HL-60 (cell line): ENCODE measurements around the gene DMXL1.

Experiments used
- DNase-seq, 2 experiments: peaks; one replicate each; pipeline ENCODE4 v3.0.0-alpha.2; 2010 to 2020; ENCODE audit warnings: low read depth in 1 of 2, low spot score in 1 of 2
- H3K27ac ChIP-seq: fragments of 250-450 bp; sonication (Bioruptor Pico); replicated peaks from 2 replicates; pipeline ENCODE4 v1.5.1; 2020; ENCODE audit warnings: mild to moderate bottlenecking, moderate library complexity
- H3K27me3 ChIP-seq: fragments of 250-450 bp; sonication (Bioruptor Pico); 2 replicates; pipeline ENCODE4 v1.5.1; 2021; ENCODE audit warnings: mild to moderate bottlenecking, moderate library complexity; ENCODE audit not compliant: insufficient read depth, poor library complexity, severe bottlenecking
- H3K4me3 ChIP-seq: replicated peaks from 2 replicates; pipeline ENCODE4 v1.5.1; 2011; ENCODE audit warnings: mild to moderate bottlenecking, control low read depth, low read length; ENCODE audit not compliant: insufficient read depth
- GABPA ChIP-seq: IDR thresholded peaks from 2 replicates; pipeline ENCODE4 v1.6.1; 2012; ENCODE audit warnings: low read depth
- POLR2AphosphoS5 ChIP-seq: IDR thresholded peaks from 2 replicates; pipeline ENCODE4 v1.6.1; 2012; ENCODE audit warnings: low read depth
- SPI1 ChIP-seq: IDR thresholded peaks from 2 replicates; pipeline ENCODE4 v1.6.1; 2012; ENCODE audit warnings: low read depth, mild to moderate bottlenecking, borderline replicate concordance
- TF ChIP-seq, protein P1 (sequence below): IDR thresholded peaks from 2 replicates; pipeline ENCODE4 v1.6.1; 2012; ENCODE audit warnings: low read depth; ENCODE audit not compliant: insufficient replicate concordance
- TF ChIP-seq, protein P2 (sequence below): IDR thresholded peaks from one replicate; pipeline ENCODE4 v1.5.1; 2011; ENCODE audit warnings: low read length, control low read depth, inconsistent platforms; ENCODE audit not compliant: insufficient read depth

Gene DMXL1

DNA sequence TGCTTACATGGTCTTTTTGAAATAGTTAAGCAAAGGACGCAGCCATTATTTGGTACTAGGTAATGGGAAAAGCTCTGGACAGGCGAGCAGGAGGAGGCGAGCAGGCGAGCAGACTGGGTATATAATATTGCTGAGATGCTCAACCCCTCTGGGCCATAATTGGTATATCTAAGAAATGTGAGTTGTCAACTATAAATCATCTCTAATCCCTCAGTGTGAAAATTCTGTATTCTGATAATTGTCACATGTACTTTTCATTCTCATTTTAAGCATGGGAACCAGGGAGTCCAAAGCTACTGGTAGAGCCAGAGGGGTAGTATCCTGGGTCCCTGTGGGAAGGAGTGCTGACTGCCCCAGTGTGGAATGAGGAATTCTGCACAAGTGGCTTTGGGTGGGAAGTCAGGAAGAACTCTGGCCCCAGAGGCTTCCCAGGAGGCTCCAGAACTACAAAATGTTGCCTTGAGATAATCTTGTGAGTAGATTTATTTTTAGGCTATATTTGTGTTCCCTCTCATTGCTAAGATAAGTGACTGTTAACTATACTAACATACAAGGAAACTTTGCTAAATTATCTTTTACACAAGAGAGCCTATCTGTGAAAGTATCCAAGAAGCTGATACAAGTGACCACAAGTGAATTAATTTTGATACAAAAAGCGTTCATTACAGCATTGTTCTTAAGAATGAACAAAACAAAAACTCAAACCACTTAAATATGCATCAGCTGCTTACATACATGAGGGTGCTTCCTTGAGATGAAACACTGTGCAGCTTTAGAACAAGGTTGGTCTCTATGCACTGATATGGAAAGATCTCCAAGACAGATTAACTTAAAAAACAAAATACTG lies 214.4 kb downstream of the DMXL1 start:
- TF ChIP-seq, protein P1, sequence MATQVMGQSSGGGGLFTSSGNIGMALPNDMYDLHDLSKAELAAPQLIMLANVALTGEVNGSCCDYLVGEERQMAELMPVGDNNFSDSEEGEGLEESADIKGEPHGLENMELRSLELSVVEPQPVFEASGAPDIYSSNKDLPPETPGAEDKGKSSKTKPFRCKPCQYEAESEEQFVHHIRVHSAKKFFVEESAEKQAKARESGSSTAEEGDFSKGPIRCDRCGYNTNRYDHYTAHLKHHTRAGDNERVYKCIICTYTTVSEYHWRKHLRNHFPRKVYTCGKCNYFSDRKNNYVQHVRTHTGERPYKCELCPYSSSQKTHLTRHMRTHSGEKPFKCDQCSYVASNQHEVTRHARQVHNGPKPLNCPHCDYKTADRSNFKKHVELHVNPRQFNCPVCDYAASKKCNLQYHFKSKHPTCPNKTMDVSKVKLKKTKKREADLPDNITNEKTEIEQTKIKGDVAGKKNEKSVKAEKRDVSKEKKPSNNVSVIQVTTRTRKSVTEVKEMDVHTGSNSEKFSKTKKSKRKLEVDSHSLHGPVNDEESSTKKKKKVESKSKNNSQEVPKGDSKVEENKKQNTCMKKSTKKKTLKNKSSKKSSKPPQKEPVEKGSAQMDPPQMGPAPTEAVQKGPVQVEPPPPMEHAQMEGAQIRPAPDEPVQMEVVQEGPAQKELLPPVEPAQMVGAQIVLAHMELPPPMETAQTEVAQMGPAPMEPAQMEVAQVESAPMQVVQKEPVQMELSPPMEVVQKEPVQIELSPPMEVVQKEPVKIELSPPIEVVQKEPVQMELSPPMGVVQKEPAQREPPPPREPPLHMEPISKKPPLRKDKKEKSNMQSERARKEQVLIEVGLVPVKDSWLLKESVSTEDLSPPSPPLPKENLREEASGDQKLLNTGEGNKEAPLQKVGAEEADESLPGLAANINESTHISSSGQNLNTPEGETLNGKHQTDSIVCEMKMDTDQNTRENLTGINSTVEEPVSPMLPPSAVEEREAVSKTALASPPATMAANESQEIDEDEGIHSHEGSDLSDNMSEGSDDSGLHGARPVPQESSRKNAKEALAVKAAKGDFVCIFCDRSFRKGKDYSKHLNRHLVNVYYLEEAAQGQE = no peak
- TF ChIP-seq SPI1 (no peak), GABPA (no peak), POLR2AphosphoS5 (no peak)
- TF ChIP-seq, protein P2, sequence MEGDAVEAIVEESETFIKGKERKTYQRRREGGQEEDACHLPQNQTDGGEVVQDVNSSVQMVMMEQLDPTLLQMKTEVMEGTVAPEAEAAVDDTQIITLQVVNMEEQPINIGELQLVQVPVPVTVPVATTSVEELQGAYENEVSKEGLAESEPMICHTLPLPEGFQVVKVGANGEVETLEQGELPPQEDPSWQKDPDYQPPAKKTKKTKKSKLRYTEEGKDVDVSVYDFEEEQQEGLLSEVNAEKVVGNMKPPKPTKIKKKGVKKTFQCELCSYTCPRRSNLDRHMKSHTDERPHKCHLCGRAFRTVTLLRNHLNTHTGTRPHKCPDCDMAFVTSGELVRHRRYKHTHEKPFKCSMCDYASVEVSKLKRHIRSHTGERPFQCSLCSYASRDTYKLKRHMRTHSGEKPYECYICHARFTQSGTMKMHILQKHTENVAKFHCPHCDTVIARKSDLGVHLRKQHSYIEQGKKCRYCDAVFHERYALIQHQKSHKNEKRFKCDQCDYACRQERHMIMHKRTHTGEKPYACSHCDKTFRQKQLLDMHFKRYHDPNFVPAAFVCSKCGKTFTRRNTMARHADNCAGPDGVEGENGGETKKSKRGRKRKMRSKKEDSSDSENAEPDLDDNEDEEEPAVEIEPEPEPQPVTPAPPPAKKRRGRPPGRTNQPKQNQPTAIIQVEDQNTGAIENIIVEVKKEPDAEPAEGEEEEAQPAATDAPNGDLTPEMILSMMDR = no peak
- H3K4me3 ChIP-seq = no peak overlapping the region
- no peaks in the 10 kb centered on the region for H3K27me3 ChIP-seq
- DNase-seq = no peak
- 0 out of 2 replicates have a peak overlapping the region, but pooled peaks have one; percentile 34 for H3K27ac ChIP-seq

DNA sequence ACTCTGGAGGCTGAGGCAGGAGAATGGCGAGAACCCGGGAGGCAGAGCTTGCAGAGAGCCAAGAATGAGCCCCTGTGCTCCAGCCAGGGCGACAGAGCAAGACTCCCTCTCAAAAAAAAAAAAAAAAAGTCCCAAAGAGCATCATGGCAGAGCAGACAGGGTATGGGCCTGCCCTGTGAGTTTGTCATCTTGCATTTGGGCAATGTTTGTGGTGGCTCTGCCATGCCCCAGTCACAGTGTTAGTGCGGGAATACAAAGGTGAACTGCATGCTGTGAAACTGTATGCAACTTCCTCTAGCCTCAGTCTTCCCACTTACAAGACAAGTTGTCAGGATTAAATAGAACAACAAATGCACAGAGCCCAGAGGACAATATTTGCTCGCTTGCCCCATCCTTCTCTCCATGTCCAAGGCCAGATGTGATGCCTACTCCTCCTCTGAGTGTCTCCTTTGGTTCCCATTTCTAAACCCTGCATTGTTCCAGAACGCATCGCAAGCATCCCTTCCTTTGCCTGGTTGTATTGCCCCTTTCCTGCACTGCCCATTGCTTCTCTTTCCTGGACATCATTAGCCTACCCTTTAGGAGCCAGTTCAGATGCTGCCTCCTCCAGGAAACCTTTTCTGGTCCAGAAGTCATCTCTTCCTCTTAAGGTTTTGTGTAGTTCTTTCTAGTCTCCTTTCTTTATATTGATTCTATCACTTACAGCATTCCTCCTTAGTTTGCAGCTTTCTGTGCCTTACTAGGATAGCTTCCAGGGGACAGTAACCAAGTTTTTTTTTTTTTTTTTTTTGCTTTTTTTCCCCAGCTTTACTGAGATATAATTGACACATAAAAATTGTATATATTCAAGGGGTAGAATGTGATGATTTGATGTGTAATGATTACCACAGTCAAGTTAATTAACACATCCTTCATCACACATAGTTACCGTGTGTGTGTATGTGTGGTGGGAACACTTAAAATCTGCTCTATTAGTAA lies 215.9 kb downstream of the DMXL1 start:
- Histone ChIP-seq H3K27me3 (no peaks in the 10 kb centered on the region), H3K4me3 (no peak overlapping the region), H3K27ac (no peak overlapping the region)
- DNase-seq = peak in 1 of 2 experiments; percentile 25
- TF ChIP-seq GABPA = no peak
- TF ChIP-seq, protein P1 = no peak

DNA sequence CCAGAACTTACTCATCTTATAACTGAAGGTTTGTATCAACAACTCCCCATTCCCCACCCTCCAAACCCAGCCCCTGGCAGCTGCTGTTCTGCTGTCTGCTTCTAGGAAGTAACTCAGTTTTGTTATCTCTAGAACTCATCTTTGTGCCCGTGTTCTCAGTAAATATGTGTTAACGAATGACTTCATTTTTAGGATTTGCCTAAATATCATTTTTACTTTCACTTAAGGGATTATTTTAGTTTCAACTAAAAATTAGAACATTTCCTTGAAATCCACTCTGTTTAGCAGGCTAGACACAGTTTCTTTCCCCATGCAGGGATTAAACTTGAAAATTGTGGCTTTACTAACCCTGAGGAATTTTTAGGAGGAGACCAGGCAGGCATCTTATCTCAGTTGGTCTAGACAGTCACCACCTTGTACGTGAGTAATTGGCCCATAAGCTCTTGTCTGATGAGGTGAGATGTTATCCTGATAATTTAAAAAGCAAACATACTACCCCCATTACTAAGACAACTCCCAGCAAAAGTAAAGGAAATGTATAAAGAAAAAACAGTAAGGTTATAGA lies 216.7 kb downstream of the DMXL1 start:
- TF ChIP-seq SPI1 (no peak), POLR2AphosphoS5 (no peak), GABPA (no peak)
- TF ChIP-seq, protein P1 = no peak
- TF ChIP-seq, protein P2 = no peak
- DNase-seq = no peak
- Histone ChIP-seq H3K27me3 (no peaks in the 10 kb centered on the region), H3K27ac (no peak overlapping the region), H3K4me3 (no peak overlapping the region)
